Activated T-cell treated with anti-CD3 and anti-CD28 coated beads for 24 hours (primary cell): Measurements from ENCODE around the gene RNASE13.
A peak's percentile ranks its signal among the peaks of the same experiment; 100 is the strongest.
"Not testable (repeated sequence)": the region's sequence is repeated elsewhere in the genome, so short reads cannot be mapped to it uniquely, and the experiment has no call there.

Source experiments
- DNase-seq: peaks from one replicate; pipeline ENCODE4 v3.0.0-alpha.2; 2020; ENCODE audit warnings: low read depth

Gene RNASE13

GRCh38 chr14:21022686-21023085, 11.9 kb downstream of the RNASE13 start:
- no peak for DNase-seq

GRCh38 chr14:21020977-21021545, 13.5 kb downstream of the RNASE13 start:
- no peak for DNase-seq

- no peak for DNase-seq
Observed at GRCh38 chr14:21019366-21019765, 15.2 kb downstream of the RNASE13 start.

- no peak for DNase-seq
Observed at GRCh38 chr14:21018781-21019180, 15.8 kb downstream of the RNASE13 start.

GRCh38 chr14:21018286-21018685, 16.3 kb downstream of the RNASE13 start:
- no peak for DNase-seq

GRCh38 chr14:21017528-21018245, 16.9 kb downstream of the RNASE13 start:
- DNase-seq, result no peak

GRCh38 chr14:21016413-21017190, 18.0 kb downstream of the RNASE13 start:
- no peak for DNase-seq

GRCh38 chr14:21015312-21015711, 19.3 kb downstream of the RNASE13 start:
- no peak for DNase-seq

- peak; percentile 73 for DNase-seq
Observed at GRCh38 chr14:21014761-21015190, 19.8 kb downstream of the RNASE13 start.

GRCh38 chr14:21011136-21011535, 23.5 kb downstream of the RNASE13 start:
- no peak for DNase-seq

GRCh38 chr14:21009721-21010120, 24.9 kb downstream of the RNASE13 start:
- DNase-seq, result not testable (repeated sequence)

GRCh38 chr14:21003788-21004346, 30.7 kb downstream of the RNASE13 start:
- DNase-seq, result no peak

GRCh38 chr14:21001218-21001617, 33.4 kb downstream of the RNASE13 start:
- DNase-seq, result no peak

- no peak for DNase-seq
Observed at GRCh38 chr14:20999591-20999990, 35.0 kb downstream of the RNASE13 start.

GRCh38 chr14:20998674-20999366, 35.8 kb downstream of the RNASE13 start, which contains the start of gene SLC39A2:
Gene SLC39A2, plus strand, starts transcription at chr14:20999293. Its CDS starts 154 bp downstream, at chr14:20999447.
- DNase-seq, result no peak

- DNase-seq, result no peak
Observed at GRCh38 chr14:20998139-20998538, 36.5 kb downstream of the RNASE13 start.

GRCh38 chr14:20997564-20997963, 37.0 kb downstream of the RNASE13 start:
- DNase-seq, result no peak

GRCh38 chr14:20997115-20997514, 37.5 kb downstream of the RNASE13 start:
- no peak for DNase-seq

GRCh38 chr14:20996521-20996920, 38.1 kb downstream of the RNASE13 start:
- no peak for DNase-seq

- peak; percentile 82 for DNase-seq
Observed at GRCh38 chr14:20989787-20990600, 44.6 kb downstream of the RNASE13 start, which contains the start of gene METTL17. Gene METTL17, plus strand, starts transcription at chr14:20989980. Its CDS starts 23 bp downstream, at chr14:20990003.

- DNase-seq, result no peak
Observed at GRCh38 chr14:20989471-20989786, 45.2 kb downstream of the RNASE13 start.
